ENCODE results near the gene COPS6.
A peak's percentile ranks its signal among the peaks of the same experiment; 100 is the strongest.

Gene COPS6

GRCh38 chr7:100095289-100095688 is 6.5 kb downstream of the COPS6 start:
- no peaks in the 10 kb centered on the region for H3K9me3 ChIP-seq (ENCODE audit: control insufficient read depth, insufficient read depth, low read depth, low read length)
- TF ChIP-seq ZFP69B (tag by site-specific recombination; IDR thresholded peaks at IDR 0.05) (no peak), ZNF792 (tag by site-specific recombination; IDR thresholded peaks at IDR 0.05) (no peak), ZNF10 (tag by site-specific recombination; IDR thresholded peaks at IDR 0.05) (peak; percentile 87), ZNF132 (tag by site-specific recombination; IDR thresholded peaks at IDR 0.05; ENCODE audit: borderline replicate concordance) (no peak), ZBTB8A (tag by site-specific recombination; IDR thresholded peaks at IDR 0.05) (peak; percentile 75), IKZF3 (tag by site-specific recombination; IDR thresholded peaks at IDR 0.05) (0 out of 2 replicates have a peak, but pooled peaks have one; percentile 11)
- TF ChIP-seq, protein P1, sequence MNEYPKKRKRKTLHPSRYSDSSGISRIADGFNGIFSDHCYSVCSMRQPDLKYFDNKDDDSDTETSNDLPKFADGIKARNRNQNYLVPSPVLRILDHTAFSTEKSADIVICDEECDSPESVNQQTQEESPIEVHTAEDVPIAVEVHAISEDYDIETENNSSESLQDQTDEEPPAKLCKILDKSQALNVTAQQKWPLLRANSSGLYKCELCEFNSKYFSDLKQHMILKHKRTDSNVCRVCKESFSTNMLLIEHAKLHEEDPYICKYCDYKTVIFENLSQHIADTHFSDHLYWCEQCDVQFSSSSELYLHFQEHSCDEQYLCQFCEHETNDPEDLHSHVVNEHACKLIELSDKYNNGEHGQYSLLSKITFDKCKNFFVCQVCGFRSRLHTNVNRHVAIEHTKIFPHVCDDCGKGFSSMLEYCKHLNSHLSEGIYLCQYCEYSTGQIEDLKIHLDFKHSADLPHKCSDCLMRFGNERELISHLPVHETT (tag by site-specific recombination; IDR thresholded peaks at IDR 0.05) = peak; percentile 10; the same call in 1 of the 2 replicates
- CTCF ChIA-PET = interaction anchor here (0.6 to 1.5 kb wide), 4 partner anchors 13 to 312 kb away, joined by 3 to 4 read pairs (median 3); no protein-coding TSS in a partner anchor
- no peak overlapping the region for H3K27ac ChIP-seq (ENCODE audit: extremely low read depth, low read depth, low read length)
- H3K36me3 ChIP-seq (ENCODE audit: control insufficient read depth in 2 of 2, insufficient read depth in 1 of 2, low read length in 2 of 2) = peaks cover 56 to 98% of the 10 kb centered on the region in 2 experiments
- H3K4me1 ChIP-seq (ENCODE audit: control insufficient read depth, insufficient read depth, low read length) = no peaks in the 10 kb centered on the region
- no peak overlapping the region for H3K4me3 ChIP-seq (ENCODE audit: low read depth, low read length)
- POLR2A ChIA-PET = interaction anchor here (0.8 to 1.0 kb wide), 3 partner anchors 13 to 63 kb away, joined by 3 to 5 read pairs (median 3); partner anchors contain the start of gene TRAPPC14

DNA sequence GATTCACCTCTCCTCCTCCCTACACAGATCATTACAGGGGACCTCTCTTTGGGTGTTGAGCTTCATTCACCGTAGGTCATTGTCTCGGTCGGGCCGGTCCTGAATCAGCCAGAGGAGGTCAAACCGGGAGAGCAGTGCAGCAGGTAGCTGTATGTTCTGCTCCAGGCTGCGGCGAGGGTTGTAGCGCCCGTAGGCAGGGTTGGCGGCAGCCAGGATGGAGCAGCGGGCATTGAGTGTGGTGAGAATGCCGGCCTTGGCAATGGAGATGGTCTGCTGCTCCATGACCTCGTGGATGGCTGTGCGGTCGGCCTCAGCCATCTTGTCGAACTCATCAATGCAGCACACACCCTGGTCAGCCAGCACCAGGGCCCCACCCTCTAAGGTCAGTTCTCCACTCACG is 6.9 kb downstream of the COPS6 start:
- Histone ChIP-seq H3K27ac (ENCODE audit: extremely low read depth, low read depth, low read length) (peak overlapping the region; percentile 26; the same call in 1 of the 2 replicates), H3K9me3 (ENCODE audit: control insufficient read depth, insufficient read depth, low read depth, low read length) (no peaks in the 10 kb centered on the region), H3K4me1 (ENCODE audit: control insufficient read depth, insufficient read depth, low read length) (no peaks in the 10 kb centered on the region), H3K4me3 (ENCODE audit: low read depth, low read length) (no peak overlapping the region), H3K36me3 (ENCODE audit: control insufficient read depth in 2 of 2, insufficient read depth in 1 of 2, low read length in 2 of 2) (peaks cover 55 to 94% of the 10 kb centered on the region in 2 experiments)
- ChIA-PET POLR2A (interaction anchor here (0.8 to 1.0 kb wide), 2 partner anchors 13 to 17 kb away, joined by 3 read pairs; no protein-coding TSS in a partner anchor), CTCF (interaction anchor here (0.9 to 1.5 kb wide), 3 partner anchors 13 to 312 kb away, joined by 3 to 4 read pairs (median 3); no protein-coding TSS in a partner anchor)
- TF ChIP-seq ZNF341 (tag by site-specific recombination; IDR thresholded peaks at IDR 0.05; ENCODE audit: low read depth) (no peak), ZNF600 (tag by site-specific recombination; IDR thresholded peaks at IDR 0.05) (peak; percentile 31; the same call in 1 of the 2 replicates)

DNA sequence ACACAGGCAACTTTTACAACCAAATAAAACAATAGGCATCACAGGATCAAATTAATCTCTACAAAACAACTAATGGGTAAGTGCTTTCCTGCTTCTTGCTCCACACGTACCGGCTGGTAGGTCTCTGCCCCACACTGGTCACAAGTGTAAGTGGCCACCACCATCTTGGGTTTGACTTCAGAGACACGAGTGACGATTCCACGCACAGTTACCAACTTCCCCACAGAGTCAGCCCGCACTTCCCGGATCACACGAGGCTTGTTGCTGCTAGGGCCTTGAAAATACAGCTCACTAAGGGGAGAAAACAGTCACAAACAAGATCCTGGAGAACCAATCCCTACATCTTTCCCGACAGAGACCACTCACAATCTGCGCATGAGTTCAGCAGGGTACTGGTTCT is 10.1 kb downstream of the COPS6 start:
- CTCF ChIA-PET = no interaction called here
- peaks cover 60 to 71% of the 10 kb centered on the region in 2 experiments for H3K36me3 ChIP-seq (ENCODE audit: control insufficient read depth in 2 of 2, insufficient read depth in 1 of 2, low read length in 2 of 2)
- peak overlapping the region; percentile 34 for H3K27ac ChIP-seq (ENCODE audit: extremely low read depth, low read depth, low read length)
- no peaks in the 10 kb centered on the region for H3K4me1 ChIP-seq (ENCODE audit: control insufficient read depth, insufficient read depth, low read length)
- TF ChIP-seq ZNF610 (tag by site-specific recombination; IDR thresholded peaks at IDR 0.05; ENCODE audit: borderline replicate concordance) (no peak), ZNF404 (tag by site-specific recombination; IDR thresholded peaks at IDR 0.05) (no peak), PRDM1 (tag by site-specific recombination; IDR thresholded peaks at IDR 0.05) (no peak), ZNF501 (tag by site-specific recombination; IDR thresholded peaks at IDR 0.05) (no peak)
- POLR2A ChIA-PET = interaction anchor here (4.4 kb wide), 1 partner anchor 9 kb away, joined by 115 read pairs; the partner anchor contains the start of gene COPS6
- peak overlapping the region; percentile 8; the same call in 1 of the 2 replicates for H3K4me3 ChIP-seq (ENCODE audit: low read depth, low read length)
- no peaks in the 10 kb centered on the region for H3K9me3 ChIP-seq (ENCODE audit: control insufficient read depth, insufficient read depth, low read depth, low read length)

- Histone ChIP-seq H3K4me3 (ENCODE audit: low read depth, low read length) (peak overlapping the region; percentile 95), H3K27ac (ENCODE audit: extremely low read depth, low read depth, low read length) (peak overlapping the region; percentile 99; the same call in 1 of the 2 replicates), H3K4me1 (ENCODE audit: control insufficient read depth, insufficient read depth, low read length) (no peaks in the 10 kb centered on the region), H3K9me3 (ENCODE audit: control insufficient read depth, insufficient read depth, low read depth, low read length) (no peaks in the 10 kb centered on the region), H3K36me3 (ENCODE audit: control insufficient read depth in 2 of 2, insufficient read depth in 1 of 2, low read length in 2 of 2) (peaks cover 59 to 68% of the 10 kb centered on the region in 2 experiments)
- no peak for TF ChIP-seq MZF1 (tag by site-specific recombination; IDR thresholded peaks at IDR 0.05; ENCODE audit: borderline replicate concordance)
- TF ChIP-seq ZNF404 (tag by site-specific recombination; IDR thresholded peaks at IDR 0.05) = no peak
- TF ChIP-seq ZFP41 (tag by site-specific recombination; IDR thresholded peaks at IDR 0.05; ENCODE audit: borderline replicate concordance) = no peak
- TF ChIP-seq ZNF791 (tag by site-specific recombination; IDR thresholded peaks at IDR 0.05) = no peak
- no peak for TF ChIP-seq ZNF175 (tag by site-specific recombination; IDR thresholded peaks at IDR 0.05)
- TF ChIP-seq ZNF548 (tag by site-specific recombination; IDR thresholded peaks at IDR 0.05) = no peak
- TF ChIP-seq, protein P2, sequence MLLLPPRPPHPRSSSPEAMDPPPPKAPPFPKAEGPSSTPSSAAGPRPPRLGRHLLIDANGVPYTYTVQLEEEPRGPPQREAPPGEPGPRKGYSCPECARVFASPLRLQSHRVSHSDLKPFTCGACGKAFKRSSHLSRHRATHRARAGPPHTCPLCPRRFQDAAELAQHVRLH (tag by site-specific recombination; IDR thresholded peaks at IDR 0.05) = no peak
- no peak for TF ChIP-seq PRDM1 (tag by site-specific recombination; IDR thresholded peaks at IDR 0.05)
- TF ChIP-seq ZNF624 (tag by site-specific recombination; IDR thresholded peaks at IDR 0.05) = no peak
- TF ChIP-seq ZNF311 (tag by site-specific recombination; IDR thresholded peaks at IDR 0.05; ENCODE audit: borderline replicate concordance) = no peak
- no peak for TF ChIP-seq SP3 (tag by site-specific recombination; IDR thresholded peaks at IDR 0.05)
- TF ChIP-seq, protein P3, sequence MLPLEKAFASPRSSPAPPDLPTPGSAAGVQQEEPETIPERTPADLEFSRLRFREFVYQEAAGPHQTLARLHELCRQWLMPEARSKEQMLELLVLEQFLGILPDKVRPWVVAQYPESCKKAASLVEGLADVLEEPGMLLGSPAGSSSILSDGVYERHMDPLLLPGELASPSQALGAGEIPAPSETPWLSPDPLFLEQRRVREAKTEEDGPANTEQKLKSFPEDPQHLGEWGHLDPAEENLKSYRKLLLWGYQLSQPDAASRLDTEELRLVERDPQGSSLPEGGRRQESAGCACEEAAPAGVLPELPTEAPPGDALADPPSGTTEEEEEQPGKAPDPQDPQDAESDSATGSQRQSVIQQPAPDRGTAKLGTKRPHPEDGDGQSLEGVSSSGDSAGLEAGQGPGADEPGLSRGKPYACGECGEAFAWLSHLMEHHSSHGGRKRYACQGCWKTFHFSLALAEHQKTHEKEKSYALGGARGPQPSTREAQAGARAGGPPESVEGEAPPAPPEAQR (tag by site-specific recombination; IDR thresholded peaks at IDR 0.05) = no peak
- ChIA-PET CTCF (no interaction called here), POLR2A (interaction anchor here (4.4 kb wide), 1 partner anchor 10 kb away, joined by 115 read pairs; the partner anchor contains the start of gene COPS6)
These were observed 10.7 kb downstream of the COPS6 start for GRCh38 chr7:100099452-100099851.

Data from HEK293 (cell line).